Muscle of leg (tissue), 16 donors: ENCODE data around the gene MRPL44. TPM values are rescaled to one million over a fixed set of nuclear protein-coding genes. Genes with fewer than 3 reads are reported as not detected.

Experiments used
- DNase-seq: peaks from one replicate; pipeline ENCODE4 v3.0.0; 2013
- H3K27ac ChIP-seq: one replicate; pipeline ENCODE4 v1.5.1; 2013; ENCODE audit warnings: mild to moderate bottlenecking, low read length, control low read depth
- H3K27me3 ChIP-seq: one replicate; pipeline ENCODE4 v1.6.1; 2013; ENCODE audit warnings: low read length; ENCODE audit not compliant: control insufficient read depth, insufficient read depth
- H3K36me3 ChIP-seq: one replicate; pipeline ENCODE4 v1.6.1; 2013; ENCODE audit warnings: low read length; ENCODE audit not compliant: control insufficient read depth, insufficient read depth
- H3K4me1 ChIP-seq: one replicate; pipeline ENCODE4 v1.6.1; 2013; ENCODE audit warnings: low read length; ENCODE audit not compliant: control insufficient read depth, insufficient read depth
- H3K4me3 ChIP-seq: one replicate; pipeline ENCODE4 v1.5.1; 2013; ENCODE audit warnings: low read length, control low read depth
- H3K9me3 ChIP-seq: replicated peaks from 2 replicates; pipeline ENCODE4 v1.6.1; 2013; ENCODE audit warnings: low read depth, low read length; ENCODE audit not compliant: control insufficient read depth
- WGBS: methylation state at CpG from one replicate; pipeline ENCODE4 v1.1.5; 2013; ENCODE audit warnings: missing lambda C conversion rate; ENCODE audit not compliant: insufficient coverage; 5-methylcytosine and 5-hydroxymethylcytosine counted together
- long read RNA-seq, 11 donors: transcript quantifications; one replicate each; lab custom pipeline, GENCODE V29; 2026
- polyA plus RNA-seq, 8 donors: library from polyadenylated mRNA; unstranded; fragments of 120-200 nt; gene quantifications; one replicate each; pipeline versions ENCODE4 v1.2.1 to v1.2.3, GENCODE V29; 2013; ENCODE audit warnings: inconsistent platforms in 1 of 8, low replicate concordance in 1 of 8; ENCODE audit not compliant: insufficient read length in 8 of 8, insufficient read depth in 1 of 8
- total RNA-seq: library from RNA; stranded (reverse); fragments of 120-200 nt; gene quantifications from one replicate; pipeline ENCODE4 v1.2.4, GENCODE V29; 2013

The MRPL44 gene
- total RNA-seq: 30.9 TPM
- polyA plus RNA-seq: 10 to 100 TPM; 25.2 to 28.0 (median 26.2) TPM
- long read RNA-seq, donor 1, partial matches to known transcripts: 0 of 4 reads
- long read RNA-seq, donor 1, other reads (novel, unspliced or antisense): 0 of 4 reads
- long read RNA-seq, donor 2, partial matches to known transcripts: 0 of 2 reads
- long read RNA-seq, donor 2, other reads (novel, unspliced or antisense): 0 of 2 reads
- long read RNA-seq, donor 3, transcript MRPL44-201 (4 exons, 1,748 nt): major isoform, 14 of 14 reads
- long read RNA-seq, donor 3, partial matches to known transcripts: 0 of 14 reads
- long read RNA-seq, donor 3, other reads (novel, unspliced or antisense): 0 of 14 reads
- long read RNA-seq, donor 4, transcript MRPL44-201 (4 exons, 1,748 nt): major isoform, 11 of 11 reads
- long read RNA-seq, donor 4, partial matches to known transcripts: 0 of 11 reads
- long read RNA-seq, donor 4, other reads (novel, unspliced or antisense): 0 of 11 reads
- long read RNA-seq, donor 5, transcript MRPL44-201 (4 exons, 1,748 nt): major isoform, 26 of 26 reads
- long read RNA-seq, donor 5, partial matches to known transcripts: 0 of 26 reads
- long read RNA-seq, donor 5, other reads (novel, unspliced or antisense): 0 of 26 reads
- long read RNA-seq, donor 6, transcript MRPL44-201 (4 exons, 1,748 nt): major isoform, 24 of 53 reads
- long read RNA-seq, donor 6, partial matches to known transcripts: 29 of 53 reads
- long read RNA-seq, donor 6, other reads (novel, unspliced or antisense): 0 of 53 reads
- long read RNA-seq, donor 7, transcript MRPL44-201 (4 exons, 1,748 nt): major isoform, 12 of 109 reads
- long read RNA-seq, donor 7, partial matches to known transcripts: 52 of 109 reads
- long read RNA-seq, donor 7, other reads (novel, unspliced or antisense): 45 of 109 reads
- long read RNA-seq, donor 8, transcript MRPL44-201 (4 exons, 1,748 nt): major isoform, 10 of 10 reads
- long read RNA-seq, donor 8, partial matches to known transcripts: 0 of 10 reads
- long read RNA-seq, donor 8, other reads (novel, unspliced or antisense): 0 of 10 reads
- long read RNA-seq, donor 9, transcript MRPL44-201 (4 exons, 1,748 nt): major isoform, 15 of 15 reads
- long read RNA-seq, donor 9, partial matches to known transcripts: 0 of 15 reads
- long read RNA-seq, donor 9, other reads (novel, unspliced or antisense): 0 of 15 reads
- long read RNA-seq, donor 10, transcript MRPL44-201 (4 exons, 1,748 nt): major isoform, 22 of 48 reads
- long read RNA-seq, donor 10, partial matches to known transcripts: 26 of 48 reads
- long read RNA-seq, donor 10, other reads (novel, unspliced or antisense): 0 of 48 reads
- long read RNA-seq, donor 11, transcript MRPL44-201 (4 exons, 1,748 nt): major isoform, 14 of 14 reads
- long read RNA-seq, donor 11, partial matches to known transcripts: 0 of 14 reads
- long read RNA-seq, donor 11, other reads (novel, unspliced or antisense): 0 of 14 reads

- peak within 1 kb of the TSS; percentile 88 for H3K4me3 ChIP-seq
- H3K9me3 ChIP-seq: no peaks in the 10 kb centered on the region
- peaks cover 11% of the 10 kb centered on the region for H3K4me1 ChIP-seq
- DNase-seq: peak; percentile 98
- peak within 1 kb of the TSS; percentile 88 for H3K27ac ChIP-seq
- WGBS: under 1% methylated on average over 64 of the region's 65 CpGs
- peaks cover 14% of the 10 kb centered on the region for H3K36me3 ChIP-seq
- no peaks in the 10 kb centered on the region for H3K27me3 ChIP-seq
Observed at GRCh38 chr2:223957092-223957851, at the start of gene MRPL44. TSS of gene MRPL44 (plus strand) at chr2:223957463. CDS start at chr2:223957473, 10 bp downstream.

- H3K4me1 ChIP-seq: no peaks in the 10 kb centered on the region
- H3K9me3 ChIP-seq: no peaks in the 10 kb centered on the region
- no peak overlapping the region for H3K27ac ChIP-seq
- no peak overlapping the region for H3K4me3 ChIP-seq
- no peak for DNase-seq
- 92% methylated on average over 8 of the region's 8 CpGs for WGBS
- H3K27me3 ChIP-seq: no peaks in the 10 kb centered on the region
- peaks cover 9% of the 10 kb centered on the region for H3K36me3 ChIP-seq
Observed at GRCh38 chr2:223908304-223908998, 48.8 kb upstream of the MRPL44 start.

GRCh38 chr2:223909001-223909741 is 48.1 kb upstream of the MRPL44 start:
- Histone ChIP-seq H3K4me1 (no peaks in the 10 kb centered on the region), H3K27me3 (no peaks in the 10 kb centered on the region), H3K36me3 (peaks cover 9% of the 10 kb centered on the region), H3K9me3 (no peaks in the 10 kb centered on the region), H3K4me3 (no peak overlapping the region), H3K27ac (no peak overlapping the region)
- 82% methylated on average over 6 of the region's 7 CpGs for WGBS
- no peak for DNase-seq

GRCh38 chr2:223914324-223914723 is 42.9 kb upstream of the MRPL44 start:
- no peak for DNase-seq
- H3K9me3 ChIP-seq: no peaks in the 10 kb centered on the region
- H3K27ac ChIP-seq: no peak overlapping the region
- H3K4me1 ChIP-seq: no peaks in the 10 kb centered on the region
- no peak overlapping the region for H3K4me3 ChIP-seq
- no peaks in the 10 kb centered on the region for H3K27me3 ChIP-seq
- H3K36me3 ChIP-seq: peaks cover 12% of the 10 kb centered on the region

- no peaks in the 10 kb centered on the region for H3K4me1 ChIP-seq
- H3K36me3 ChIP-seq: peaks cover 12% of the 10 kb centered on the region
- H3K9me3 ChIP-seq: no peaks in the 10 kb centered on the region
- DNase-seq: no peak
- no peak overlapping the region for H3K4me3 ChIP-seq
- H3K27ac ChIP-seq: no peak overlapping the region
- no peaks in the 10 kb centered on the region for H3K27me3 ChIP-seq
- 81% methylated on average over 2 of the region's 3 CpGs for WGBS
Observed at GRCh38 chr2:223915071-223915470, 42.2 kb upstream of the MRPL44 start.

GRCh38 chr2:223916181-223916920 is 40.9 kb upstream of the MRPL44 start:
- Histone ChIP-seq H3K4me3 (no peak overlapping the region), H3K36me3 (peaks cover 12% of the 10 kb centered on the region), H3K27me3 (no peaks in the 10 kb centered on the region), H3K9me3 (no peaks in the 10 kb centered on the region), H3K4me1 (no peaks in the 10 kb centered on the region), H3K27ac (no peak overlapping the region)
- WGBS: 100% methylated on average over 1 of the region's 8 CpGs
- DNase-seq: no peak

- Histone ChIP-seq H3K27me3 (no peaks in the 10 kb centered on the region), H3K36me3 (peaks cover 8% of the 10 kb centered on the region), H3K4me3 (no peak overlapping the region), H3K9me3 (no peaks in the 10 kb centered on the region), H3K27ac (no peak overlapping the region), H3K4me1 (no peaks in the 10 kb centered on the region)
- no peak for DNase-seq
- 90% methylated on average over 10 of the region's 11 CpGs for WGBS
Observed at GRCh38 chr2:223918671-223919134, 38.6 kb upstream of the MRPL44 start.

DNA sequence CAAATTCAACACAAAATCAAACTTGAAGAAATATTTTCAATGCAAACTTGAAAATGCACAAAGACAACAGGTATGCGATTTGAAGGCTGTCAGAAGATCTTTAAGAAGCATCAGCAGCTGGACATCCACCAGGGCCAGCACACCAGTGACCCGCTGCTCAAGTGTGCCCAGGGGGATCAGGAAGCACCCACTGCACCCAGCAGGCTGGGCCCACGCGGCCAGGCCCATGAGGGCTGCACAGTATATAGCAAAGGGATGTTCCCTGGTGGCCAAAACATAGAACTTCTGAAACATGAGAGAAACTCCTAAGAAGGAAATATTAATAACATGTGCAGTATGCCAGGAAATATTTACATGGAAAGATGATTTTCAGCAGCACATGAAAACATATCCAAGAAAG is 37.2 kb upstream of the MRPL44 start:
- no peak for DNase-seq
- Histone ChIP-seq H3K9me3 (no peaks in the 10 kb centered on the region), H3K4me1 (no peaks in the 10 kb centered on the region), H3K4me3 (no peak overlapping the region), H3K27ac (no peak overlapping the region), H3K36me3 (peaks cover 8% of the 10 kb centered on the region), H3K27me3 (no peaks in the 10 kb centered on the region)
- 86% methylated on average over 2 of the region's 4 CpGs for WGBS
